Fibroblast of villous mesenchyme (primary cell): ENCODE data around the gene CDKN2AIP. TPM values are rescaled to one million over a fixed set of nuclear protein-coding genes. Genes with fewer than 3 reads are reported as not detected.
"Not testable (repeated sequence)": the region's sequence is repeated elsewhere in the genome, so short reads cannot be mapped to it uniquely, and the experiment has no call there.

ENCODE experiments used
- DNase-seq: peaks from one replicate; pipeline ENCODE4 v3.0.0-alpha.2; 2010; ENCODE audit warnings: low read depth
- H3K4me3 ChIP-seq: 2 replicates; pipeline ENCODE4 v1.5.1; 2011; ENCODE audit warnings: low read depth, mild to moderate bottlenecking, low read length
- CTCF ChIP-seq: IDR thresholded peaks from 2 replicates; pipeline ENCODE4 v1.5.1; 2012; ENCODE audit warnings: low read depth, mild to moderate bottlenecking, low read length; ENCODE audit not compliant: insufficient read depth
- total RNA-seq: library from RNA; depleted of rRNA; stranded (reverse); fragments of >200 nt; gene quantifications from 2 replicates; pipeline ENCODE4 v1.2.3, GENCODE V29; 2012

CDKN2AIP gene
- total RNA-seq, 1 donor = 17.3 TPM

- DNase-seq = no peak
- TF ChIP-seq CTCF = no peak
- H3K4me3 ChIP-seq = no peak overlapping the region
Measured at GRCh38 chr4:183429489-183429888, 14.9 kb upstream of the CDKN2AIP start.

- DNase-seq = no peak
- TF ChIP-seq CTCF = peak; percentile 4
- no peak overlapping the region for H3K4me3 ChIP-seq
Measured at GRCh38 chr4:183430317-183430993, 14.0 kb upstream of the CDKN2AIP start.

GRCh38 chr4:183430994-183431347 is 13.5 kb upstream of the CDKN2AIP start:
- no peak for DNase-seq
- no peak overlapping the region for H3K4me3 ChIP-seq
- TF ChIP-seq CTCF = no peak

GRCh38 chr4:183431614-183432013 is 12.8 kb upstream of the CDKN2AIP start:
- no peak for DNase-seq
- TF ChIP-seq CTCF = no peak
- H3K4me3 ChIP-seq = no peak overlapping the region

- not testable (repeated sequence) for DNase-seq, H3K4me3 ChIP-seq
Measured at GRCh38 chr4:183433183-183433582, 11.3 kb upstream of the CDKN2AIP start.

GRCh38 chr4:183434264-183434663 is 10.2 kb upstream of the CDKN2AIP start:
- no peak for TF ChIP-seq CTCF
- DNase-seq = no peak
- no peak overlapping the region for H3K4me3 ChIP-seq

GRCh38 chr4:183434666-183435190 is 9.7 kb upstream of the CDKN2AIP start:
- no peak for DNase-seq
- no peak for TF ChIP-seq CTCF
- no peak overlapping the region for H3K4me3 ChIP-seq
